ENCODE data around the gene PARP15. TPM values are rescaled to one million over a fixed set of nuclear protein-coding genes. Genes with fewer than 3 reads are reported as not detected.

Gene PARP15
- total RNA-seq, 4 donors from 2014 or later: 0.39 to 2.3 (median 0.65) TPM

GRCh38 chr3:122671553-122671952, 94.1 kb downstream of the PARP15 start:
- Histone ChIP-seq H3K9me3 (no peaks in the 10 kb centered on the region), H3K27me3 (no peaks in the 10 kb centered on the region), H3K36me3 (no peaks in the 10 kb centered on the region), H3K4me3 (no peak overlapping the region), H3K4me1 (no peaks in the 10 kb centered on the region), H3K27ac (replicated peaks in 1 of 4) (no peak overlapping the region)
- intact Hi-C loops (cut with DNase I): no loop called here
- no peak for TF ChIP-seq CTCF (IDR thresholded peaks at IDR 0.05)
- TF ChIP-seq EP300 (IDR thresholded peaks at IDR 0.05): no peak
- TF ChIP-seq POLR2AphosphoS5 (IDR thresholded peaks at IDR 0.05): no peak
- no peak for TF ChIP-seq POLR2A (IDR thresholded peaks at IDR 0.05; ENCODE audit: low read depth)
- no peak for DNase-seq (ENCODE audit: extremely low spot score)
- WGBS: 60% methylated on average over 2 of the region's 2 CpGs

GRCh38 chr3:122674339-122674738, 96.9 kb downstream of the PARP15 start:
- no peaks in the 10 kb centered on the region for H3K9me3 ChIP-seq
- no peak for TF ChIP-seq EP300 (IDR thresholded peaks at IDR 0.05)
- no peak for TF ChIP-seq CTCF (IDR thresholded peaks at IDR 0.05)
- TF ChIP-seq POLR2A (IDR thresholded peaks at IDR 0.05; ENCODE audit: low read depth): no peak
- no peak for TF ChIP-seq POLR2AphosphoS5 (IDR thresholded peaks at IDR 0.05)
- no peak overlapping the region for H3K27ac ChIP-seq (replicated peaks in 1 of 4)
- no peaks in the 10 kb centered on the region for H3K27me3 ChIP-seq
- H3K4me3 ChIP-seq: no peak overlapping the region
- WGBS: 61% methylated on average over 3 of the region's 3 CpGs
- no peak for DNase-seq (ENCODE audit: extremely low spot score)
- no peaks in the 10 kb centered on the region for H3K36me3 ChIP-seq
- intact Hi-C loops (cut with DNase I): no loop called here
- H3K4me1 ChIP-seq: peaks cover under 1 to 11% (median 7%) of the 10 kb centered on the region in 4 donors

- WGBS: 58% methylated on average over 2 of the region's 2 CpGs
- no peak for DNase-seq (ENCODE audit: extremely low spot score)
- no peaks in the 10 kb centered on the region for H3K9me3 ChIP-seq
- H3K27me3 ChIP-seq: no peaks in the 10 kb centered on the region
- TF ChIP-seq POLR2A (IDR thresholded peaks at IDR 0.05; ENCODE audit: low read depth): no peak
- TF ChIP-seq CTCF (IDR thresholded peaks at IDR 0.05): no peak
- H3K4me1 ChIP-seq: peaks cover 11 to 30% (median 22%) of the 10 kb centered on the region in 4 donors
- no peak overlapping the region for H3K4me3 ChIP-seq
- no peaks in the 10 kb centered on the region for H3K36me3 ChIP-seq
- H3K27ac ChIP-seq (replicated peaks in 1 of 4): no peak overlapping the region
- intact Hi-C loops (cut with DNase I): loop anchor here (5.0 kb wide), 2 partner anchors 219 to 1129 kb away; partner anchors contain the start of gene POLQ
These were observed 99.3 kb downstream of the PARP15 start for GRCh38 chr3:122676759-122677158.

- no peak for TF ChIP-seq CTCF (IDR thresholded peaks at IDR 0.05)
- TF ChIP-seq POLR2A (IDR thresholded peaks at IDR 0.05; ENCODE audit: low read depth): no peak
- TF ChIP-seq EP300 (IDR thresholded peaks at IDR 0.05): no peak
- no peak for TF ChIP-seq POLR2AphosphoS5 (IDR thresholded peaks at IDR 0.05)
- intact Hi-C loops (cut with DNase I): loop anchor here (5.0 kb wide), 2 partner anchors 220 to 1130 kb away; partner anchors contain the start of gene POLQ
- 79% methylated on average over 1 of the region's 1 CpG for WGBS
These were observed 99.8 kb downstream of the PARP15 start for GRCh38 chr3:122677216-122677615.

GRCh38 chr3:122678506-122678905, 101.1 kb downstream of the PARP15 start:
- H3K4me1 ChIP-seq: peaks cover 20 to 43% (median 36%) of the 10 kb centered on the region in 4 donors
- DNase-seq (ENCODE audit: extremely low spot score): no peak
- H3K36me3 ChIP-seq: no peaks in the 10 kb centered on the region
- peak overlapping the region in 1 of 4 donors; percentile 93 for H3K4me3 ChIP-seq
- WGBS: 60% methylated on average over 5 of the region's 5 CpGs
- no peaks in the 10 kb centered on the region for H3K9me3 ChIP-seq
- peak overlapping the region; percentile 94 to 97 (median 94) for H3K27ac ChIP-seq (replicated peaks in 1 of 4)
- H3K27me3 ChIP-seq: no peaks in the 10 kb centered on the region
- intact Hi-C loops (cut with DNase I): loop anchor here (2.0 to 5.0 kb wide), 4 partner anchors 118 to 1131 kb away; partner anchors contain the start of gene POLQ
- no peak for TF ChIP-seq POLR2A (IDR thresholded peaks at IDR 0.05; ENCODE audit: low read depth)
- TF ChIP-seq CTCF (IDR thresholded peaks at IDR 0.05): no peak

More at GRCh38 chr3:122677216-122677615, 99.8 kb downstream of the PARP15 start:
- Histone ChIP-seq H3K36me3 (no peaks in the 10 kb centered on the region), H3K9me3 (no peaks in the 10 kb centered on the region), H3K27ac (replicated peaks in 1 of 4) (no peak overlapping the region), H3K4me3 (no peak overlapping the region), H3K4me1 (peaks cover 15 to 34% (median 26%) of the 10 kb centered on the region in 4 donors), H3K27me3 (no peaks in the 10 kb centered on the region)
- DNase-seq (ENCODE audit: extremely low spot score): no peak

Measured in esophagus muscularis mucosa (tissue), 4 donors.